GM18951 (cell line): ENCODE data around the gene RNF212B.
A peak's percentile ranks its signal among the peaks of the same experiment; 100 is the strongest.

Experiments
- POLR2A ChIP-seq: IDR thresholded peaks from 4 replicates; pipeline ENCODE4 v1.6.1; 2011; ENCODE audit warnings: mild to moderate bottlenecking; ENCODE audit not compliant: insufficient read length, insufficient read depth; ENCODE audit errors: extremely low read depth
- in situ Hi-C: fragments of 300-500 bp; cut with MboI; formaldehyde crosslinking; loops from one replicate; pipeline ENCODE4 v1.12.0; 2022; ENCODE audit warnings: low sequenced_read_pairs, mixed read lengths, inconsistent platforms; ENCODE audit not compliant: unreplicated experiment

RNF212B gene

GRCh38 chr14:23307687-23308644 lies 70.2 kb downstream of the RNF212B start:
- TF ChIP-seq POLR2A = no peak
- in situ Hi-C loops = no loop called here

GRCh38 chr14:23308721-23309445 lies 71.1 kb downstream of the RNF212B start:
- TF ChIP-seq POLR2A = no peak
- in situ Hi-C loops = no loop called here

- in situ Hi-C loops = no loop called here
- no peak for TF ChIP-seq POLR2A
Measured at GRCh38 chr14:23310546-23310945, 72.8 kb downstream of the RNF212B start.

DNA sequence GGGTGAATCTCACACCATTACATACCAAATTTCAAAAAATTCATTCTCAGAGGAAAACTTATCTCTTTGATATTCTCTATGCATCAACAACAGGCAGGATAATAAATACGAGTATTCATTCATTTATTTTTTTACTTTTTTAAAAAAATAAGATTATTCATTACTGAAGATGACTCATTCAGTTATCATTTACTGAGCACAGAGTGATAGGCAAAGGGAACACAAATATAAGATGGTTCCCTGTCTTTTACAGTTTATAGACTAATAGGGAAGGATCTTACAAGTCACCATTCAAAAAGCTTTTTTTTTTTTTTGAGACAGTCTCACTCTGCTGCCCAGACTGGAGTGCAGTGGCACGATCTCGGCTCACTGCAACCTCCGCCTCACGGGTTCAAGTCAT lies 78.6 kb downstream of the RNF212B start:
- in situ Hi-C loops = no loop called here
- no peak for TF ChIP-seq POLR2A

GRCh38 chr14:23319746-23320583 lies 82.2 kb downstream of the RNF212B start:
- in situ Hi-C loops = no loop called here
- no peak for TF ChIP-seq POLR2A

- in situ Hi-C loops = no loop called here
- TF ChIP-seq POLR2A = peak; percentile 61
Measured at GRCh38 chr14:23320584-23321571, 83.1 kb downstream of the RNF212B start, which contains the start of gene PABPN1. Gene PABPN1 (plus strand): TSS chr14:23321457. CDS start chr14:23321470, 13 bp downstream.

GRCh38 chr14:23321572-23322547 lies 84.1 kb downstream of the RNF212B start:
- in situ Hi-C loops = no loop called here
- TF ChIP-seq POLR2A = peak; percentile 25
